ENCODE results near the gene RWDD3.

The RWDD3 gene

DNA sequence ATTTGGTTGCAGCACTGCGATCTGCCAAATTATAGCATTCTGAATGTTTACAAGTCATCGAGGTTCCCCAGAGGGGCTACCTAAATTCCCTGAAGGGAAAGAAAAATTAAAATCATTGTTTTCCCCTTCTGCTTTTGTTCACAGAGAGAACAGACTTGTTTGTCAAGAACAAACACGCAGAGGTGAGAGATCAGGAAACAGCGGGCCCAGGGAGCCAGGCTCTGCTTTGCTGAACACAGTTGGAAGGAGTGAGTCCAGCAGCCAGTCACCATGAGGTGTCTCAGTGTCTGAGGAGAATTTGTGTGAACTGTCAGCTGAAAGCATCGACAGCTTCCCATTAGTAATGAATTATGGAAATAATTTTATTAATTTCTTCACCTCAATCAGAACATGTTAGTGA lies 52.5 kb downstream of the RWDD3 start:
- DNase-seq, result no peak

DNA sequence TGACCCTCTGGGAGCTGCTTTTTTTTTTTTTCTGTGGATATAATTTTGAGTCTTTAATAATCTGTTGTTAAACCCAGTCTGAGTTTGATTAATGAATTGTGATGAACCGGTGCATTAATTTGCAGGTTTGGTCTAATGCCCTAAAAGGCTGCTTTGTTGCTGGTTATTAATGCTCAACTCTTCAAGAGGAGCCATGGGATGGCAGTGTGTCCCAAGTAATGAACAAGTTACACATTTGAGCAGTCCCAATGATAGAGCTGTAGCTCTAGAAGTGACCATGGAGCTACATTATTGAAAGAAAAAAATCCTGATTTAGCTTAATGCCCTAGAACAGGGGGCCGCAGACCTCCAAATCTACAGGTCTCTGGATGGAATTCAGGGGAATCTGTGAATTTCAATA lies 53.1 kb downstream of the RWDD3 start:
- no peak for DNase-seq

DNA sequence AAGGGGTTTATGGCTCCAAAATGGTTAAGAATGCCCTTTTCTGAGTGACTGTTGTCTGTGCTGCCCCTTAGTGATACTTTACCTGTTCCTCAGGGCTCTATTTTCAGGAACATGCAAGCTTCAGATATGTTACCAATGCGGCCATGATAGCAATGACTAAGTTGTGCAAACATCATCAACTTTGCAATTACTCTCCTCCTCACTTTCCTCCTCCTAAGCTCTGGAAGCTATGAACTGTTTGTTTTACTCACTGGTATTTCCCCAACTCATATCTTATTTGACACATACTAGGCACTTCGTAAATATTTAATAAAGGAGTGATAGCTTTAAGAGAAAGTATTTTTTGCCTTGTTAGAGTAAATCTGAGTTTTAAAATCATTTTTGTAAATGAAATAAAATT lies 53.8 kb downstream of the RWDD3 start:
- no peak for DNase-seq

All from activated CD4-positive, alpha-beta T cell treated with anti-CD3 and anti-CD28 coated beads, Interleukin-10, Interleukin-2, amounts not matched to agents 100 ng/mL and 50 ng/mL, durations not matched to agents 16 hours and 8 hours (primary cell).